Mesendoderm (in vitro differentiated cells): ENCODE measurements around the gene FNDC3B.

ENCODE experiments used
- DNase-seq: peaks from one replicate; pipeline ENCODE4 v3.0.0; 2013
- H2AK5ac ChIP-seq: 2 replicates; pipeline ENCODE4 v1.6.1; 2013; ENCODE audit warnings: low read length, inconsistent platforms
- H2BK120ac ChIP-seq: 2 replicates; pipeline ENCODE4 v1.6.1; 2013; ENCODE audit warnings: low read depth, mild to moderate bottlenecking, low read length, moderate library complexity, mixed read lengths
- H2BK15ac ChIP-seq: replicated peaks from 2 replicates; pipeline ENCODE4 v1.6.1; 2013; ENCODE audit warnings: low read depth, mild to moderate bottlenecking, moderate library complexity
- H2BK5ac ChIP-seq: 2 replicates; pipeline ENCODE4 v1.6.1; 2013; ENCODE audit warnings: low read length, inconsistent platforms
- H3K18ac ChIP-seq: 2 replicates; pipeline ENCODE4 v1.6.1; 2013; ENCODE audit warnings: mild to moderate bottlenecking, low read length, mixed read lengths
- H3K23ac ChIP-seq: one replicate; pipeline ENCODE4 v1.6.1; 2013; ENCODE audit warnings: low read length
- H3K27ac ChIP-seq: 2 replicates; pipeline ENCODE4 v1.5.1; 2013; ENCODE audit warnings: low read depth, mild to moderate bottlenecking, inconsistent platforms, low read length, moderate library complexity
- H3K27me3 ChIP-seq: 2 replicates; pipeline ENCODE4 v1.6.1; 2013; ENCODE audit warnings: low read length, control low read depth, mild to moderate bottlenecking, inconsistent platforms; ENCODE audit not compliant: insufficient read depth, poor library complexity
- H3K36me3 ChIP-seq: 2 replicates; pipeline ENCODE4 v1.6.1; 2013; ENCODE audit warnings: low read length, inconsistent platforms; ENCODE audit not compliant: control insufficient read depth, insufficient read depth
- H3K4ac ChIP-seq: one replicate; pipeline ENCODE4 v1.6.1; 2013; ENCODE audit warnings: low read depth, mild to moderate bottlenecking, low read length, moderate library complexity
- H3K4me1 ChIP-seq: 2 replicates; pipeline ENCODE4 v1.6.1; 2013; ENCODE audit warnings: low read depth, low read length, inconsistent platforms; ENCODE audit not compliant: control insufficient read depth
- H3K4me2 ChIP-seq: 2 replicates; pipeline ENCODE4 v1.6.1; 2013; ENCODE audit warnings: low read length
- H3K4me3 ChIP-seq: 2 replicates; pipeline ENCODE4 v1.5.1; 2013; ENCODE audit warnings: mild to moderate bottlenecking, low read length
- H3K56ac ChIP-seq: one replicate; pipeline ENCODE4 v1.6.1; 2013; ENCODE audit warnings: low read length
- H3K79me1 ChIP-seq: 2 replicates; pipeline ENCODE4 v1.6.1; 2013; ENCODE audit warnings: low read length, inconsistent platforms
- H3K79me2 ChIP-seq: 2 replicates; pipeline ENCODE4 v1.6.1; 2013; ENCODE audit warnings: mild to moderate bottlenecking, low read length; ENCODE audit not compliant: control insufficient read depth, insufficient read depth
- H3K9ac ChIP-seq: 2 replicates; pipeline ENCODE4 v1.6.1; 2013; ENCODE audit warnings: low read length, inconsistent platforms
- H4K5ac ChIP-seq: one replicate; pipeline ENCODE4 v1.6.1; 2013; ENCODE audit warnings: low read length
- H4K8ac ChIP-seq: one replicate; pipeline ENCODE4 v1.6.1; 2013; ENCODE audit warnings: low read depth, mild to moderate bottlenecking, control low read depth, low read length, moderate library complexity
- WGBS: extraction: QIAGEN DNeasy Blood & Tissue Kit; methylation state at CpG from one replicate; pipeline ENCODE4 v1.1.7; 2013; ENCODE audit warnings: low lambda C conversion rate, missing lambda C conversion rate; ENCODE audit not compliant: insufficient coverage; ENCODE audit errors: extremely low coverage; 5-methylcytosine and 5-hydroxymethylcytosine counted together

Gene FNDC3B

DNA sequence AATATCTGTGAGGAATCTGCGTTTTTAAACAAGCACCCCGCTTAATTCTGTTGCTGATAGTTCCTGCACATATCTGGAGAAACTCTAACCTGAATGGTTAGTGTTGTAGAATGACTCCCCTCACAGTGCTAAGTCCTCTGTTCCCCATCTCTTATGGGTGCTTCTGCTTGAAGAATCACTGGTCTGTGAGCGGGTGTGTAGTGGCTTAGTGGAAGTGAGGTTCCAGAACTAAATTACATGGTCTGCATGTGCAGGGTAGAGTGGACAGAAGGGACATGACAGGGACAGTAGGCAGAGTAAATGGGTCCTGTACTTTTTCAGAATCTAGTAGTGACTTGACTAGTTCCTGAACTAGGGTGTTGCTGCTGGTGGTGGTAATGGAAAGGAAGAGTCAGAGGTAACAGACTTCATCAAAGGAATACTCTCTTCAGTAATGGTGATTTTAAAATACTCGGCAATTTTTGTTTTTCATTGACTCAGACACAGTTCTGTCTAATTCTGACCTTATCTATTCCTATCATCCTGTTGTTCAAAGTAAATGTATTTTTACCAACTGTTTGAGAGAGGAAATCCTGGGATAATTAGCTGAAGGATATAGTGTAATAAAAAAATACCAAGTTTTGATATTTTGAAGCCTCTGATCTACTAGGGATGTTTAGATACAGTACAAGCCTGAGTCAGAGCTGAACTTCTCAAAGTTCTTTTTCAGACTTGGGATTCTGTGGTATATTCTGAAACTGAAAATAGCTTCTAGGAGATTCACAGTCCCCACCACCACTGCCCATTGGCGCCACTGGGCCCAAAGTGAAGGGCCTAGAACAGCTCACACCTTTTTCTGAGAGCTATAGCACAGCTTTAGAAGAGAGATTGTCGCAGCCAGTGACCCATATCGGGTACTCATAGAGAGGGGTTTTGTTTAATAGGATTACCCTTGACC lies 55.5 kb downstream of the FNDC3B start:
- peak; percentile 46 for DNase-seq
- Histone ChIP-seq H3K36me3 (no peaks in the 10 kb centered on the region), H3K23ac (no peak overlapping the region), H3K27me3 (no peaks in the 10 kb centered on the region), H3K56ac (no peak overlapping the region), H3K4me3 (no peak overlapping the region), H2BK120ac (no peak overlapping the region), H3K79me2 (peaks cover 42% of the 10 kb centered on the region), H3K4me2 (no peak overlapping the region), H3K4me1 (peaks cover 8% of the 10 kb centered on the region), H2BK15ac (no peak overlapping the region), H3K4ac (peak overlapping the region; percentile 31), H3K79me1 (peaks cover 13% of the 10 kb centered on the region), H3K27ac (no peak overlapping the region), H2AK5ac (no peak overlapping the region), H4K5ac (no peak overlapping the region), H2BK5ac (no peak overlapping the region), H4K8ac (no peak overlapping the region), H3K9ac (no peak overlapping the region), H3K18ac (peak overlapping the region; percentile 39)
- WGBS = no CpG with 5 or more reads among the region's 7 CpGs

DNA sequence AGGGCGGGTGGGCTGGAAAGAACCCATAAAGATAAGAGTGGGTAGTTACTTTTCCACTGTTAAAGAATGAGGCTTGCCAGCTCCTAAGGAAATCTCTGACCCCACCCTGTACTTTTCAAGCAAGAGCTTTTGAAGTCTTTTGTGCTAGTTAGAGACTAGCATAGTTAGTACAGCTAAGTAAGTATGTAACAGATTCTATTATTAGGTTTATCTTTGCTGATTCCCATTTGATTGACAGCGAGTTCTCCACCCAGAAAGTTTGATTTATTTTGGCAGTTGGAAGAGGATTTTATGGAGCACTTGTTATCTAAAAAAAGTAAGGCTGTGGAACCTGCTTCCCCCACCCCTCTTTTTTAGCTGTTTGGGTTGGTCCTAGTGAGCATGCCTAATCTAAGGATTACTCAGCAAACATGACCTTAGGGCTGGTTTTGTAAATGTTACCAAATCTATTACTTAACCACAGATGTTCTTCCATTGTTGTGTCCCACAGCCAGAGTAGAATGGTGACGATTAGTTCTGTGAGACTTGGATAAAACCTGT lies 57.6 kb downstream of the FNDC3B start:
- Histone ChIP-seq H3K27ac (no peak overlapping the region), H3K18ac (no peak overlapping the region), H3K36me3 (no peaks in the 10 kb centered on the region), H3K23ac (no peak overlapping the region), H3K4ac (no peak overlapping the region), H3K4me2 (no peak overlapping the region), H2BK5ac (no peak overlapping the region), H2AK5ac (no peak overlapping the region), H4K5ac (no peak overlapping the region), H2BK15ac (no peak overlapping the region), H3K4me1 (peaks cover 6% of the 10 kb centered on the region), H3K79me2 (peaks cover 39% of the 10 kb centered on the region), H4K8ac (no peak overlapping the region), H3K9ac (no peak overlapping the region), H3K27me3 (no peaks in the 10 kb centered on the region), H3K4me3 (no peak overlapping the region), H3K56ac (no peak overlapping the region), H2BK120ac (no peak overlapping the region), H3K79me1 (peaks cover 8% of the 10 kb centered on the region)
- no CpG with 5 or more reads among the region's 3 CpGs for WGBS
- peak; percentile 90 for DNase-seq

DNA sequence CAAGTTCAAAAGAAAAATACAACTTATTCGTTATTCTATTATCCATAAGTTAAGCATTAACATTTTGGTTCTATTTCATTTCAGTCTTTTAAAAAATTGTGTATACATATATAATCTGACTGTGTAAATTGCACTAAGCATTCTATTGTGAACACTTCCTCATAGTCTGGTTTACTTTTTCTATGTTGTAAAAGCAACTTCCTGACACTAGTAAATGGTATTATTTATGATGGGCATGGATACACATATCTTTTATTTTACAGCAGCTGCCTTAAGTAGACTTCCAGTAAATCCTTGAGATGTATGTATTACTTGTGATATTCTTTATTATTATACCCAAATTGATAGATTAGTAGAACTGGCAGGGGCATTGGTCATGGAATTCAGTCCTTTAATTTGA lies 58.2 kb downstream of the FNDC3B start:
- no CpG with 5 or more reads among the region's 1 CpG for WGBS
- Histone ChIP-seq H4K5ac (no peak overlapping the region), H3K36me3 (no peaks in the 10 kb centered on the region), H2BK15ac (no peak overlapping the region), H3K4me1 (peaks cover 6% of the 10 kb centered on the region), H3K4me3 (no peak overlapping the region), H3K4ac (no peak overlapping the region), H3K79me2 (peaks cover 38% of the 10 kb centered on the region), H2AK5ac (no peak overlapping the region), H3K23ac (no peak overlapping the region), H3K27ac (no peak overlapping the region), H2BK120ac (no peak overlapping the region), H3K9ac (no peak overlapping the region), H3K4me2 (no peak overlapping the region), H3K79me1 (peaks cover 3% of the 10 kb centered on the region), H4K8ac (no peak overlapping the region), H3K18ac (no peak overlapping the region), H2BK5ac (no peak overlapping the region), H3K27me3 (no peaks in the 10 kb centered on the region), H3K56ac (no peak overlapping the region)
- DNase-seq = no peak

DNA sequence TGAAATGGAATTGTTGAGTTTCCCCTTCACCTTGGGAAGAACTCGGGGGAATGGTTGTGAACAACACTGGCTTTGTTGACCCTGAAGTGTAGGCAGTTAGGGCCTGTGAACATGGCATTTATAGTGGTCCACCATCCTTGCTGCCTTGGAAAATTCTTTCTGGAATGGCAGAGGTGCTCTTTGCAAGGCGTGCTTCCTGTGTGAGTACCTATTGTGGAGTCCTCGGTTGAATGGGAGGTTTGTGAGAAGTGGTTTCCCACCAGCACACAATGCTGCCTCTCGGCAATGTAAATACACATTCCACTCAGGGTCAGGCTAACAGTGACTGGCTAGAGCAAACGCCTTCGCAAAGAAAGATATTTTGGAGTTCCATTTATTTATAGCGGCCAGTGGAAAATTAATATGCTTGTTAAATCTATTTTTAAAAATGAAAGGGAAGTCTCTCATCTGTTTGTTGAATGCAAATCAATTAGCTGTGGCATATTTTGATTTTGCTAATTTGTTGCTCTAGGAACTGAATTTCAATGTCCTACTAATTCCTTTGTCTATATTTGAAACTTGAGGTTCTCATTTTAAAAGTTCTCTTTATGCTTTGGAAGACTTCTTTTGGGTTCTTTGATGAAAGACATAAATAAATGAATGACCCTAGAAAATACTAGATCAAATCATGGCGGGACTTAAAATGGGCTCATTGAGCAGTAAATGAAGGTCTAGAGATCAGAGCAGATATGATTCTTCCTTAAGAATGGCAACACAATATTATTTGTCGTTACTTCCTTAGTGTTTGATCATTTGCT lies 59.5 kb downstream of the FNDC3B start:
- H3K4me2 ChIP-seq = no peak overlapping the region
- peaks cover 6% of the 10 kb centered on the region for H3K4me1 ChIP-seq
- peak; percentile 92 for DNase-seq
- no peak overlapping the region for H2AK5ac ChIP-seq
- H3K4me3 ChIP-seq = no peak overlapping the region
- no peak overlapping the region for H3K4ac ChIP-seq
- H3K79me2 ChIP-seq = peaks cover 39% of the 10 kb centered on the region
- no peak overlapping the region for H3K56ac ChIP-seq
- H3K23ac ChIP-seq = no peak overlapping the region
- H3K36me3 ChIP-seq = no peaks in the 10 kb centered on the region
- H3K27ac ChIP-seq = no peak overlapping the region
- no peak overlapping the region for H4K5ac ChIP-seq
- no peak overlapping the region for H2BK120ac ChIP-seq
- H3K79me1 ChIP-seq = peaks cover 5% of the 10 kb centered on the region
- no peak overlapping the region for H2BK15ac ChIP-seq
- H4K8ac ChIP-seq = no peak overlapping the region
- H3K27me3 ChIP-seq = no peaks in the 10 kb centered on the region
- no peak overlapping the region for H2BK5ac ChIP-seq
- no peak overlapping the region for H3K18ac ChIP-seq
- no peak overlapping the region for H3K9ac ChIP-seq
- no CpG with 5 or more reads among the region's 9 CpGs for WGBS

DNA sequence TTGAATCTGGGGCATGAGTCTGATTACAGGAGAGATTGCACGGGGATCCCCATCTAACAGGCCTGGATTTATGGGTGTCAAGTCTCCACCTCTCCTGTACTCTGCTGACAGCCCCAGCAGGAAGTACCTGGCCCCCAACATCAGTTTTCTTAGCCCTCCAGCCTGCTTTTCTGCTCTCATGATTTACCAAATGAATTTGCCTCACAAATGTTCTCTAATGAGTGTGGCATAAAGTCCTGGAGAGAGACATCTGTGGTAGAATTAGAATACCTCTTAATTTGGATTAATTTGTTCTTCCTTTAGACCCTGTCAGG lies 60.1 kb downstream of the FNDC3B start:
- H2BK120ac ChIP-seq = no peak overlapping the region
- H3K4me2 ChIP-seq = no peak overlapping the region
- no CpG with 5 or more reads among the region's 1 CpG for WGBS
- no peak overlapping the region for H2BK5ac ChIP-seq
- no peak for DNase-seq
- H2AK5ac ChIP-seq = no peak overlapping the region
- H3K79me2 ChIP-seq = peaks cover 38% of the 10 kb centered on the region
- H3K23ac ChIP-seq = no peak overlapping the region
- H3K27me3 ChIP-seq = no peaks in the 10 kb centered on the region
- no peak overlapping the region for H3K4ac ChIP-seq
- no peak overlapping the region for H3K9ac ChIP-seq
- H3K79me1 ChIP-seq = peaks cover 5% of the 10 kb centered on the region
- H3K27ac ChIP-seq = no peak overlapping the region
- H2BK15ac ChIP-seq = no peak overlapping the region
- H4K5ac ChIP-seq = no peak overlapping the region
- H3K4me1 ChIP-seq = peaks cover 6% of the 10 kb centered on the region
- H4K8ac ChIP-seq = no peak overlapping the region
- no peak overlapping the region for H3K18ac ChIP-seq
- no peak overlapping the region for H3K4me3 ChIP-seq
- no peaks in the 10 kb centered on the region for H3K36me3 ChIP-seq
- no peak overlapping the region for H3K56ac ChIP-seq
